DOHH2 (cell line): ENCODE measurements around the gene TMEM243.

Source experiments
- EZH2phosphoT487 ChIP-seq: fragments of 200-600 bp; sonication (generic); IDR thresholded peaks from 2 replicates; pipeline ENCODE4 v1.6.1; 2017; ENCODE audit warnings: borderline replicate concordance, mild to moderate bottlenecking, antibody characterized with exemption, low read length, moderate library complexity, mixed read lengths
- TF ChIP-seq, protein P1 (sequence below): fragments of 200-600 bp; sonication (generic); IDR thresholded peaks from one replicate; pipeline ENCODE4 v1.5.1; 2014; ENCODE audit warnings: antibody characterized with exemption, mild to moderate bottlenecking, low read depth, low read length; ENCODE audit not compliant: poor library complexity, severe bottlenecking

- TF ChIP-seq, protein P1, sequence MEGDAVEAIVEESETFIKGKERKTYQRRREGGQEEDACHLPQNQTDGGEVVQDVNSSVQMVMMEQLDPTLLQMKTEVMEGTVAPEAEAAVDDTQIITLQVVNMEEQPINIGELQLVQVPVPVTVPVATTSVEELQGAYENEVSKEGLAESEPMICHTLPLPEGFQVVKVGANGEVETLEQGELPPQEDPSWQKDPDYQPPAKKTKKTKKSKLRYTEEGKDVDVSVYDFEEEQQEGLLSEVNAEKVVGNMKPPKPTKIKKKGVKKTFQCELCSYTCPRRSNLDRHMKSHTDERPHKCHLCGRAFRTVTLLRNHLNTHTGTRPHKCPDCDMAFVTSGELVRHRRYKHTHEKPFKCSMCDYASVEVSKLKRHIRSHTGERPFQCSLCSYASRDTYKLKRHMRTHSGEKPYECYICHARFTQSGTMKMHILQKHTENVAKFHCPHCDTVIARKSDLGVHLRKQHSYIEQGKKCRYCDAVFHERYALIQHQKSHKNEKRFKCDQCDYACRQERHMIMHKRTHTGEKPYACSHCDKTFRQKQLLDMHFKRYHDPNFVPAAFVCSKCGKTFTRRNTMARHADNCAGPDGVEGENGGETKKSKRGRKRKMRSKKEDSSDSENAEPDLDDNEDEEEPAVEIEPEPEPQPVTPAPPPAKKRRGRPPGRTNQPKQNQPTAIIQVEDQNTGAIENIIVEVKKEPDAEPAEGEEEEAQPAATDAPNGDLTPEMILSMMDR, result no peak
- no peak for TF ChIP-seq EZH2phosphoT487
Measured at GRCh38 chr7:87225696-87226095, 6.2 kb upstream of the TMEM243 start.
